ENCODE results near the gene PLCB1. TPM values are rescaled to one million over a fixed set of nuclear protein-coding genes. Genes with fewer than 3 reads are reported as not detected.

Gene PLCB1
- total RNA-seq, 1 experiment from 2014 or later = not detected

DNA sequence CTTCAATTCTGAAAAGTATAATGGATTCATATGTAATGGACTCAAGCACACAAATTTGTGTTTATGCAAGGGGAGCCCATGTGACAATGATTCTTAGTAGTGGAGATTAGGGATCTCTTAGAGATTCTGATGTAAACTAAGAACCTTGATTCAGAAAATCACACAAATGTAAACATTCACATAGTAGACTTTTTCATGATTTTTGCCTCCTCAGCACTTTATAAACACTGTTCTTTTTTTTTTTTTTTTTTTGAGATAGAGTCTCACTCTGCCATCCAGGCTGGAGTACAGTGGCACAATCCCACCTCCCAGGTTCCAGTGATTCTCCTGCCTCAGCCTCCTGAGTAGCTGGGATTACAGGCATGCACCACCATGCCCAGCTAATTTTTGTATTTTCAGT is 766.8 kb downstream of the PLCB1 start:
- BruUV-seq (replicated peaks) = no TSS peak
- ChIA-PET CTCF (no interaction called here), POLR2A (ENCODE audit: unreplicated experiment) (no interaction called here)

DNA sequence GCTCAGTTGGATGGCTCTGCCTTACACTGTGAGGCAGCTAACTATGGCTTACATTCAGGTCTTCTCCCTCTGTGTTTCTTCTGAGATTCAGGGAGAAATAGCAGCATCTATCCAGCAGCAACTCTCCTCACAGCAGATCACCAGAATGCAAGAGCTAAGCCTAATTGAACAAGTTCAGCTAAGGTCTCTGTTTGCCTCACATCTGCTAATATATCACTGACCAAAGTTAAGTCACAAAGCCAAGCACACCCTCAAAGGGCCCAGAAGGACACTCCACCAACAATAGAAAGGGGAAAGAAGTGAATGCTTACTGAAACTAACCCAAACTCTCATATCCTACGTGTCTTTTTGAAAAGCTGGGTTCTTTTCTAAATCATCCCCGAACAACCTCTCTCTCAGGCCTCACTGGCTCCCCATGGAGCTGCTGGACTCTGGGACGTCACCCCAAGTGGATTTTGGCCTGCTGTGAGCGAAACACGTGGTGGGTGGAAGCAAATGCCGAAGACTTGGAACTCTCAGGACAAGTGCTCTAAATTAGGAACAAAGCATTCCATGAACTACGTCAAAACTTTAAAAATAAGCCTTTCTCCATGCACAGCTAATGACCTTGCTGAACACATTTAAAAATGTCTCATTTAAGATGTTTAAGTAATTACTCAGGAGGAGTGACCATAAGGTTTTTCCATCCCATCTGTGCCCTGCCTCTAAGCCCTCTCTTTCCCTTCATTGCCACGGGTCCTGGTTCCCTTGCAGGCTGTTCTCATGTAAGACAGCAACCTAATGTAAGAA is 769.4 kb downstream of the PLCB1 start:
- ChIA-PET POLR2A (ENCODE audit: unreplicated experiment) (no interaction called here), CTCF (interaction anchor here (0.7 kb wide), 1 partner anchor 458 kb away, joined by 3 read pairs; no protein-coding TSS in a partner anchor)
- Histone ChIP-seq H3K9me2 (ENCODE audit: insufficient read depth) (no peaks in the 10 kb centered on the region), H2AFZ (no peak overlapping the region), H3K9me3 (ENCODE audit: insufficient read depth, low read depth) (no peaks in the 10 kb centered on the region), H3K4me1 (replicated peaks; ENCODE audit: insufficient read depth) (no peaks in the 10 kb centered on the region), H3K4me3 (no peak overlapping the region), H3K27ac (no peak overlapping the region), H3F3A (ENCODE audit: insufficient read depth, low read depth) (no peaks in the 10 kb centered on the region), H3K27me3 (ENCODE audit: insufficient read depth, low read depth) (no peaks in the 10 kb centered on the region), H3K79me2 (ENCODE audit: low read depth) (no peaks in the 10 kb centered on the region), H3K36me3 (ENCODE audit: low read depth) (no peaks in the 10 kb centered on the region), H3K4me2 (no peak overlapping the region), H4K20me1 (ENCODE audit: insufficient read depth) (no peaks in the 10 kb centered on the region)
- no peak for DNase-seq
- intact Hi-C loops (cut with micrococcal nuclease; ENCODE audit: unreplicated experiment) = no loop called here
- no TSS peak for BruUV-seq (replicated peaks)
- TF ChIP-seq, protein P1, sequence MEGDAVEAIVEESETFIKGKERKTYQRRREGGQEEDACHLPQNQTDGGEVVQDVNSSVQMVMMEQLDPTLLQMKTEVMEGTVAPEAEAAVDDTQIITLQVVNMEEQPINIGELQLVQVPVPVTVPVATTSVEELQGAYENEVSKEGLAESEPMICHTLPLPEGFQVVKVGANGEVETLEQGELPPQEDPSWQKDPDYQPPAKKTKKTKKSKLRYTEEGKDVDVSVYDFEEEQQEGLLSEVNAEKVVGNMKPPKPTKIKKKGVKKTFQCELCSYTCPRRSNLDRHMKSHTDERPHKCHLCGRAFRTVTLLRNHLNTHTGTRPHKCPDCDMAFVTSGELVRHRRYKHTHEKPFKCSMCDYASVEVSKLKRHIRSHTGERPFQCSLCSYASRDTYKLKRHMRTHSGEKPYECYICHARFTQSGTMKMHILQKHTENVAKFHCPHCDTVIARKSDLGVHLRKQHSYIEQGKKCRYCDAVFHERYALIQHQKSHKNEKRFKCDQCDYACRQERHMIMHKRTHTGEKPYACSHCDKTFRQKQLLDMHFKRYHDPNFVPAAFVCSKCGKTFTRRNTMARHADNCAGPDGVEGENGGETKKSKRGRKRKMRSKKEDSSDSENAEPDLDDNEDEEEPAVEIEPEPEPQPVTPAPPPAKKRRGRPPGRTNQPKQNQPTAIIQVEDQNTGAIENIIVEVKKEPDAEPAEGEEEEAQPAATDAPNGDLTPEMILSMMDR (conservative IDR thresholded peaks at IDR 0.05) = no peak
- no peak for TF ChIP-seq EZH2 (IDR thresholded peaks at IDR 0.05; ENCODE audit: low read depth)

More for the DNA sequence above, 766.8 kb downstream of the PLCB1 start:
- Histone ChIP-seq H3K27ac (no peak overlapping the region), H3K36me3 (ENCODE audit: low read depth) (no peaks in the 10 kb centered on the region), H3F3A (ENCODE audit: insufficient read depth, low read depth) (no peaks in the 10 kb centered on the region), H3K4me3 (no peak overlapping the region), H3K79me2 (ENCODE audit: low read depth) (no peaks in the 10 kb centered on the region), H3K9me3 (ENCODE audit: insufficient read depth, low read depth) (peaks cover 12% of the 10 kb centered on the region), H3K4me2 (no peak overlapping the region), H3K4me1 (replicated peaks; ENCODE audit: insufficient read depth) (no peaks in the 10 kb centered on the region), H3K27me3 (ENCODE audit: insufficient read depth, low read depth) (no peaks in the 10 kb centered on the region), H4K20me1 (ENCODE audit: insufficient read depth) (no peaks in the 10 kb centered on the region), H2AFZ (no peak overlapping the region), H3K9me2 (ENCODE audit: insufficient read depth) (no peaks in the 10 kb centered on the region)
- TF ChIP-seq EZH2 (IDR thresholded peaks at IDR 0.05; ENCODE audit: low read depth) = no peak
- TF ChIP-seq, protein P1 (conservative IDR thresholded peaks at IDR 0.05) = no peak
- DNase-seq = no peak
- intact Hi-C loops (cut with micrococcal nuclease; ENCODE audit: unreplicated experiment) = no loop called here

DNA sequence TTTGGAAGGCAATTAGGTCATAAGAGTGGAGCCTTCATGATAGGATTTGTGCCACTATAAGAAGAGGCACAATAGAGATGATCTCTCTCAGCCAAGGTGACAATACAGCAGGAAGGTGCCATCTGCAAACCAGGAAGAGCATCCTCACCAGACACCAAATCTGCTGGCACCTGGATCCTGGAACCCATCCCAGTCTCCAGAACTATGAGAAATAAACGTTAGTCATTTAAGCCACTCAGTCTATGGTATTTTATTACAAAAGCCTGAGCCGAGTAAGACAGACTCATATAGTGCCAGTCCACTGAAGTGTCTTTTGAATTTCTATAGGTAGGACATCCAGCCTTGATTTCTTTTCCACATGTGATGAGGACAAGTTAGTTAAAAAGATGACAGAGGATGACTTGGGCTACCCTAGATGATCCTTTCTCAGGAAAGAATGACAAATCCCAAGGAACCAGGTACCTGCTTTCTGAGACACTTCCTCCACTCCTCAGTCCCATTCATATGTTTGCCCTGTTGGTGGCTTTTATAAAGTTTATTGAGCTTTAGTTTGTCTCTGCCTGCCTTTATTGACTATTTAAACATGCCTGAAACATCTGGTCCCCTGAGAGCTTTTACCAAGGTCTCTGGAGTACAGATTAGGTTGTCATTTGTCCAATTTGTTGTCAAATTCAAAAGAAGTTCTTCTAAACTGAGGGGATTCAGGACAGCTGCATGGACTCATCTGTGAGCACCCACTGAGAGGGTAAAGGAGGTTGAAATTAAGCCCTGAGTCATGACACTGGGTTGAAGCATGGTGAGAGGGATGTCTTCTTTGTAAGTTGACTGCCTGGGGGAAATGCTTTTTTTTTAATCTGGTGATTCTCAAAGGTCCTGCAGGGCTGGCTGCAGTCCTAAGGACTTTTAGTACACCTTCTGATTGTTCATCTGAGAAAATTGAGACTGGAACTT is 771.9 kb downstream of the PLCB1 start:
- BruUV-seq (replicated peaks) = no TSS peak

More for the DNA sequence above, 771.9 kb downstream of the PLCB1 start:
- H3K27ac ChIP-seq = no peak overlapping the region
- TF ChIP-seq EZH2 (IDR thresholded peaks at IDR 0.05; ENCODE audit: low read depth) = no peak
- TF ChIP-seq, protein P1 (conservative IDR thresholded peaks at IDR 0.05) = no peak
- no peaks in the 10 kb centered on the region for H3K9me3 ChIP-seq (ENCODE audit: insufficient read depth, low read depth)
- H3K27me3 ChIP-seq (ENCODE audit: insufficient read depth, low read depth) = no peaks in the 10 kb centered on the region
- POLR2A ChIA-PET (ENCODE audit: unreplicated experiment) = no interaction called here
- no peak overlapping the region for H3K4me3 ChIP-seq
- H2AFZ ChIP-seq = no peak overlapping the region
- no peaks in the 10 kb centered on the region for H4K20me1 ChIP-seq (ENCODE audit: insufficient read depth)
- H3K36me3 ChIP-seq (ENCODE audit: low read depth) = no peaks in the 10 kb centered on the region
- no peaks in the 10 kb centered on the region for H3K9me2 ChIP-seq (ENCODE audit: insufficient read depth)
- H3K79me2 ChIP-seq (ENCODE audit: low read depth) = no peaks in the 10 kb centered on the region
- intact Hi-C loops (cut with micrococcal nuclease; ENCODE audit: unreplicated experiment) = no loop called here
- DNase-seq = no peak
- H3K4me1 ChIP-seq (replicated peaks; ENCODE audit: insufficient read depth) = no peaks in the 10 kb centered on the region
- H3K4me2 ChIP-seq = no peak overlapping the region
- CTCF ChIA-PET = no interaction called here
- H3F3A ChIP-seq (ENCODE audit: insufficient read depth, low read depth) = no peaks in the 10 kb centered on the region

Data from PC-9 (cell line).